ENCODE measurements around the gene SIK2.

GRCh38 chr11:111606986-111607385, 4.7 kb downstream of the SIK2 start:
- TF ChIP-seq CTCF (IDR thresholded peaks at IDR 0.05; ENCODE audit: poor library complexity, severe bottlenecking) (no peak), MXI1 (conservative IDR thresholded peaks at IDR 0.05; ENCODE audit: poor library complexity, severe bottlenecking) (no peak), RAD21 (conservative IDR thresholded peaks at IDR 0.05) (no peak), EZH2 (IDR thresholded peaks at IDR 0.05; ENCODE audit: borderline replicate concordance, insufficient read depth, low read length, poor library complexity, severe bottlenecking) (no peak), TAF1 (IDR thresholded peaks at IDR 0.05; ENCODE audit: low read depth) (no peak), REST (IDR thresholded peaks at IDR 0.05; ENCODE audit: borderline replicate concordance) (no peak)

Measured in neural cell (in vitro differentiated cells).